GM12878 (cell line): ENCODE data around the gene RASSF8. TPM values are rescaled to one million over a fixed set of nuclear protein-coding genes. Genes with fewer than 3 reads are reported as not detected.

Source experiments
- ATAC-seq: fragments of 200-7000 bp; cut with Tn5 transposase; 3 replicates; pipeline ENCODE4 v1.9.1; 2020; ENCODE audit warnings: mild to moderate bottlenecking, moderate library complexity
- BruUV-seq: library from RNA; stranded (reverse); fragments of 400-500 nt; replicated peaks from 2 replicates; lab custom pipeline; 2021; lab: Mats Ljungman, UMichigan
- CTCF ChIA-PET: fragments of 300-600 bp; sonication (Branson Sonifier 250); formaldehyde crosslinking; extraction: SDS; loops from one replicate; lab custom pipeline; 2021; ENCODE audit warnings: inconsistent platforms; lab: Yijun Ruan, JAX
- POLR2A ChIA-PET: fragments of 350-600 bp; formaldehyde crosslinking; extraction: SDS; loops from one replicate; lab custom pipeline; 2021; ENCODE audit warnings: inconsistent platforms; lab: Charles Lee
- RAD21 ChIA-PET: fragments of 300-600 bp; sonication (Branson Sonifier 250); formaldehyde crosslinking; loops from one replicate; lab custom pipeline; 2023; ENCODE audit warnings: antibody characterized with exemption; ENCODE audit not compliant: unreplicated experiment; lab: Charles Lee
- SMC1A ChIA-PET: fragments of 300-600 bp; sonication (Branson Sonifier 250); formaldehyde crosslinking; loops from one replicate; lab custom pipeline; 2023; ENCODE audit not compliant: unreplicated experiment, uncharacterized antibody; lab: Charles Lee
- DNase-seq: peaks from one replicate; pipeline ENCODE4 v3.0.0-alpha.2; 2011; ENCODE audit warnings: low read depth, low spot score
- FAIRE-seq: peaks from 3 replicates; lab custom pipeline; 2011; peaks lifted over from hg19 to GRCh38; lab: Jason Lieb, UNC
- H2AFZ ChIP-seq: 2 replicates; pipeline ENCODE4 v1.6.0; 2011; ENCODE audit warnings: low read depth, low read length, control low read depth; ENCODE audit not compliant: control insufficient read depth
- H3K27ac ChIP-seq: 2 replicates; pipeline ENCODE4 v1.5.1; 2011; ENCODE audit warnings: control low read depth; ENCODE audit not compliant: control insufficient read depth, insufficient read depth
- H3K27me3 ChIP-seq, 2 experiments: replicated peaks in 1 of 2; 2 replicates each; pipeline versions ENCODE4 v1.6.0 to v1.6.1; 2011; ENCODE audit warnings: low read length in 1 of 2; ENCODE audit not compliant: control insufficient read depth in 2 of 2, insufficient read depth in 2 of 2
- H3K36me3 ChIP-seq, 2 experiments: 2 replicates each; pipeline ENCODE4 v1.5.1; 2011; ENCODE audit warnings: low read length in 1 of 2; ENCODE audit not compliant: control insufficient read depth in 2 of 2, insufficient read depth in 2 of 2
- H3K4me1 ChIP-seq: 2 replicates; pipeline ENCODE4 v1.6.1; 2011; ENCODE audit warnings: mild to moderate bottlenecking, low read length, moderate library complexity, mixed read lengths; ENCODE audit not compliant: control insufficient read depth, insufficient read depth
- H3K4me2 ChIP-seq: 2 replicates; pipeline ENCODE4 v1.6.0; 2011; ENCODE audit warnings: control low read depth; ENCODE audit not compliant: control insufficient read depth, insufficient read depth
- H3K4me3 ChIP-seq: fragments of 200-600 bp; sonication (generic); 2 replicates; pipeline ENCODE4 v1.5.1; 2016
- H3K79me2 ChIP-seq: 2 replicates; pipeline ENCODE4 v1.6.0; 2011; ENCODE audit warnings: low read length; ENCODE audit not compliant: control insufficient read depth, insufficient read depth
- H3K9ac ChIP-seq: 2 replicates; pipeline ENCODE4 v1.8.0; 2011; ENCODE audit warnings: low read length, control low read depth, mixed read lengths; ENCODE audit not compliant: control insufficient read depth, insufficient read depth
- H3K9me3 ChIP-seq: replicated peaks from 3 replicates; pipeline ENCODE4 v1.5.1; 2011; ENCODE audit warnings: mild to moderate bottlenecking, low read length; ENCODE audit not compliant: control insufficient read depth, insufficient read depth
- H4K20me1 ChIP-seq: 2 replicates; pipeline ENCODE4 v1.6.0; 2011; ENCODE audit not compliant: control insufficient read depth, insufficient read depth
- EZH2 ChIP-seq: IDR thresholded peaks from 2 replicates; pipeline ENCODE4 v1.6.1; 2012; ENCODE audit warnings: low read depth, mild to moderate bottlenecking, control low read depth, inconsistent platforms, low read length, borderline replicate concordance; ENCODE audit not compliant: control insufficient read depth
- MXI1 ChIP-seq: fragments of 150-350 bp; IDR thresholded peaks from 2 replicates; pipeline ENCODE4 v1.6.1; 2011; ENCODE audit warnings: low read depth, mild to moderate bottlenecking, inconsistent platforms, low read length, improper control_type of control experiment
- NFYB ChIP-seq: IDR thresholded peaks from 2 replicates; pipeline ENCODE4 v1.6.1; 2011; ENCODE audit warnings: low read depth, mild to moderate bottlenecking, low read length, improper control_type of control experiment, moderate library complexity; ENCODE audit not compliant: insufficient read depth
- RFX5 ChIP-seq: IDR thresholded peaks from 2 replicates; pipeline ENCODE4 v1.6.1; 2011; ENCODE audit warnings: low read depth, low read length, improper control_type of control experiment
- RUNX3 ChIP-seq: IDR thresholded peaks from 2 replicates; pipeline ENCODE4 v1.6.1; 2012; ENCODE audit warnings: low read length, inconsistent platforms
- SMAD5 ChIP-seq: IDR thresholded peaks from 2 replicates; pipeline ENCODE4 v1.6.1; 2016; ENCODE audit warnings: antibody characterized with exemption, low read depth
- TARDBP ChIP-seq: IDR thresholded peaks from 2 replicates; pipeline ENCODE4 v1.6.1; 2016; ENCODE audit warnings: borderline replicate concordance
- ZNF384 ChIP-seq: IDR thresholded peaks from 2 replicates; pipeline ENCODE4 v1.6.1; 2012; ENCODE audit warnings: low read depth, mild to moderate bottlenecking, low read length, improper control_type of control experiment, borderline replicate concordance
- WGBS: methylation state at CpG from one replicate; pipeline ENCODE4 v1.1.6; 2016; ENCODE audit warnings: low lambda C conversion rate; ENCODE audit not compliant: insufficient replicate concordance, insufficient coverage; ENCODE audit errors: missing lambda C conversion rate; 5-methylcytosine and 5-hydroxymethylcytosine counted together
- in situ Hi-C: fragments of 300-500 bp; cut with MboI; formaldehyde crosslinking; loops from 9 replicates; pipeline ENCODE4 v1.14.3; 2018; ENCODE audit warnings: mixed read lengths
- intact Hi-C: fragments of 100-400 bp; cut with micrococcal nuclease; formaldehyde crosslinking; loops from one replicate; pipeline ENCODE4 v1.14.2; 2022; ENCODE audit not compliant: unreplicated experiment
- polyA plus RNA-seq, 11 experiments: library from polyadenylated mRNA; depleted of rRNA in 4 of 11; unstranded in 6 of 11; stranded (reverse) in 5 of 11; fragments of >200 nt; fragmentation: Nextera tagmentation in 4 of 11; fragmentation: Illumina TruSeq in 1 of 11; extraction: Ambion mirVana in 4 of 11; extraction: Trizol in 1 of 11; gene quantifications; 1 replicate in 1 of 11; 2 replicates in 10 of 11; pipeline versions ENCODE4 v1.2.1 to v1.2.3, GENCODE V29; 2011 to 2016; ENCODE audit warnings: inconsistent platforms in 2 of 11, missing spikeins in 2 of 11, low read depth in 1 of 11
- total RNA-seq, 4 experiments: library from RNA; depleted of rRNA in 3 of 4; stranded (reverse); fragments of >200 nt in 3 of 4; fragmentation: Illumina TruSeq in 1 of 4; extraction: Trizol in 1 of 4; gene quantifications; 2 replicates each; pipeline versions ENCODE4 v1.2.1 to v1.2.3, GENCODE V29; 2013 to 2021
- TF ChIP-seq, protein P1 (sequence below): fragments of 450-650 bp; IDR thresholded peaks from 2 replicates; pipeline ENCODE4 v1.6.1; 2014; ENCODE audit warnings: mild to moderate bottlenecking
- TF ChIP-seq, protein P2 (sequence below): fragments of 450-650 bp; formaldehyde crosslinking; IDR thresholded peaks from 2 replicates; pipeline ENCODE4 v1.5.0; 2022; ENCODE audit warnings: mild to moderate bottlenecking, missing genetic modification characterization

The RASSF8 gene
- total and polyA plus RNA-seq, 10 of the 15 experiments (the other 5 are each of a cell fraction or from before 2014, with no cell fraction given), result 0.06 to 0.18 (median 0.08) TPM; not detected in 6

DNA sequence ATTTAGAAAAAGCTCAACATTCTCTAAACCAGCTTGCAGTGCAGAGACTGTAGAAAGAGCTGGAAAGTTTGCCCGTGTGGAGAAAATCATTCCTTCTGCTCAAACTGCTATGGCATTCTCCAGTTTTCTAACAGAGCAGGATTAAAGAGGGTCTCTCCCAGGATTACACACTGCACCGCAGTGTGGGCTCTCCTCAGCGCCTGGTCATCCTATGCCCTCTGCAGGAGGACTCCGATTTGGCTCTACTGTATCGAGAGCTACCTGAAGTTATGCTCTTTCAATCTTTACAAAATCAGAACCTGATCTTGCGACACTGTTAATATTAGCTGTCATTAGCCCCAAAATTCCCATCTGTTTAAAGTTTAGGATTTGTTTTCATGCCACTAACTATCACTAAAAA lies 133.3 kb downstream of the RASSF8 start (continued):
- no peak for TF ChIP-seq MXI1

DNA sequence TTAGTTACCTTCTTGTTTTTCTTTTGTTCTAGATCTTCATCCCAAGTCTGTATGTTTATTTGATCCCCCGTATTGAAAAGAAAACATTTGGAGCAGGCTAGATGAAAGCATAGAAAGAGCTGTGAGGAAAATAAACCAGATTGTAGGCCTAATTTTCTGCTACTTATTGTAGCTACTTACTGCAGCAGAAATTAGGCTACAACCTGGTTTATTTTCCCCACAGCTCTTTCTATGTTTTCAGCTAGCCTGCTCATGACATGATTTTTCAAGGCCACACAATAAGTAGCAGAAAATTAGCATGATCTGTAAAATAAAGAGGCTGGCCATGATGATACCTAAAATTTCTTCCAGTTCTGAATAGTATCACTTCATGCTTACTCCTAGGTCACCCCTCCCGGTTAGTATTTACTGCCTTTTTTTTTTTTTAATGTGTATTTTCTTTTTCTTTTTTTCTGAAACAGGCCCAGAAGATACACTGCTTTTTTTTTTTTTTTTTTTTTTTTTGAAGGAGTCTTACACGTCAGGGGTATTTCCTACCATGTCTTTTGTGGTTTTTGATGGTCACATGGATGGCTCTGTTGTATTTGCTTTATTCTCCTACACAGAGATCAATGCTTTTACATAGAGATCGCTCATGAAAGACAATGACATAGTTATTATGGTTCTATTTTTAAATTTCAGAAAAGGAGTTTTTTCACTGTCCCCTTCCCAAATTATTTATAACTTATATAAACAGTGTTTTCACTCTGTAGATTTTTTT lies 134.0 kb downstream of the RASSF8 start:
- DNase-seq, result no peak
- in situ Hi-C loops (no loop called here), intact Hi-C loops (loop anchor here (10.0 kb wide), 1 partner anchor 522 kb away; no protein-coding TSS in a partner anchor)
- Histone ChIP-seq H3K79me2 (no peaks in the 10 kb centered on the region), H3K27me3 (peaks cover 0 to 2% of the 10 kb centered on the region in 2 experiments; a peak in 2 of 4 replicates), H3K36me3 (no peaks in the 10 kb centered on the region), H3K9ac (no peak overlapping the region), H3K9me3 (no peaks in the 10 kb centered on the region), H3K4me1 (no peaks in the 10 kb centered on the region), H3K4me2 (no peak overlapping the region), H2AFZ (no peak overlapping the region), H4K20me1 (no peaks in the 10 kb centered on the region), H3K27ac (no peak overlapping the region), H3K4me3 (no peak overlapping the region)
- FAIRE-seq, result no peak
- ATAC-seq, result no peak
- ChIA-PET RAD21 (interaction anchor here (1.6 kb wide), 1 partner anchor 26 kb away, joined by 5 read pairs; no protein-coding TSS in a partner anchor), POLR2A (no interaction called here), SMC1A (interaction anchor here (0.9 to 1.3 kb wide), 2 partner anchors 28 to 916 kb away, joined by 3 to 4 read pairs; no protein-coding TSS in a partner anchor), CTCF (interaction anchor here (0.9 to 2.0 kb wide), 4 partner anchors 276 to 609 kb away, joined by 3 to 7 read pairs (median 4); no protein-coding TSS in a partner anchor)
- 33% methylated on average over 3 of the region's 4 CpGs for WGBS
- TF ChIP-seq, protein P1, sequence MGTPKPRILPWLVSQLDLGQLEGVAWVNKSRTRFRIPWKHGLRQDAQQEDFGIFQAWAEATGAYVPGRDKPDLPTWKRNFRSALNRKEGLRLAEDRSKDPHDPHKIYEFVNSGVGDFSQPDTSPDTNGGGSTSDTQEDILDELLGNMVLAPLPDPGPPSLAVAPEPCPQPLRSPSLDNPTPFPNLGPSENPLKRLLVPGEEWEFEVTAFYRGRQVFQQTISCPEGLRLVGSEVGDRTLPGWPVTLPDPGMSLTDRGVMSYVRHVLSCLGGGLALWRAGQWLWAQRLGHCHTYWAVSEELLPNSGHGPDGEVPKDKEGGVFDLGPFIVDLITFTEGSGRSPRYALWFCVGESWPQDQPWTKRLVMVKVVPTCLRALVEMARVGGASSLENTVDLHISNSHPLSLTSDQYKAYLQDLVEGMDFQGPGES, result no peak
- TF ChIP-seq RUNX3, result no peak
- TF ChIP-seq EZH2, result no peak
- no peak for TF ChIP-seq SMAD5
- TF ChIP-seq, protein P2, sequence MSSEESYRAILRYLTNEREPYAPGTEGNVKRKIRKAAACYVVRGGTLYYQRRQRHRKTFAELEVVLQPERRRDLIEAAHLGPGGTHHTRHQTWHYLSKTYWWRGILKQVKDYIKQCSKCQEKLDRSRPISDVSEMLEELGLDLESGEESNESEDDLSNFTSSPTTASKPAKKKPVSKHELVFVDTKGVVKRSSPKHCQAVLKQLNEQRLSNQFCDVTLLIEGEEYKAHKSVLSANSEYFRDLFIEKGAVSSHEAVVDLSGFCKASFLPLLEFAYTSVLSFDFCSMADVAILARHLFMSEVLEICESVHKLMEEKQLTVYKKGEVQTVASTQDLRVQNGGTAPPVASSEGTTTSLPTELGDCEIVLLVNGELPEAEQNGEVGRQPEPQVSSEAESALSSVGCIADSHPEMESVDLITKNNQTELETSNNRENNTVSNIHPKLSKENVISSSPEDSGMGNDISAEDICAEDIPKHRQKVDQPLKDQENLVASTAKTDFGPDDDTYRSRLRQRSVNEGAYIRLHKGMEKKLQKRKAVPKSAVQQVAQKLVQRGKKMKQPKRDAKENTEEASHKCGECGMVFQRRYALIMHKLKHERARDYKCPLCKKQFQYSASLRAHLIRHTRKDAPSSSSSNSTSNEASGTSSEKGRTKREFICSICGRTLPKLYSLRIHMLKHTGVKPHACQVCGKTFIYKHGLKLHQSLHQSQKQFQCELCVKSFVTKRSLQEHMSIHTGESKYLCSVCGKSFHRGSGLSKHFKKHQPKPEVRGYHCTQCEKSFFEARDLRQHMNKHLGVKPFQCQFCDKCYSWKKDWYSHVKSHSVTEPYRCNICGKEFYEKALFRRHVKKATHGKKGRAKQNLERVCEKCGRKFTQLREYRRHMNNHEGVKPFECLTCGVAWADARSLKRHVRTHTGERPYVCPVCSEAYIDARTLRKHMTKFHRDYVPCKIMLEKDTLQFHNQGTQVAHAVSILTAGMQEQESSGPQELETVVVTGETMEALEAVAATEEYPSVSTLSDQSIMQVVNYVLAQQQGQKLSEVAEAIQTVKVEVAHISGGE (CRISPR knock-in tag), result no peak
- no peak for TF ChIP-seq TARDBP
- TF ChIP-seq RFX5, result no peak
- no peak for TF ChIP-seq ZNF384
- no peak for TF ChIP-seq NFYB
- BruUV-seq, result no TSS peak
